ENCODE results near the gene CSTPP1. TPM values are rescaled to one million over a fixed set of nuclear protein-coding genes. Genes with fewer than 3 reads are reported as not detected.

The CSTPP1 gene
- polyA plus RNA-seq, 1 donor (not counting 4 experiments of a cell fraction or from before 2014, with no cell fraction given), result 20.0 TPM

DNA sequence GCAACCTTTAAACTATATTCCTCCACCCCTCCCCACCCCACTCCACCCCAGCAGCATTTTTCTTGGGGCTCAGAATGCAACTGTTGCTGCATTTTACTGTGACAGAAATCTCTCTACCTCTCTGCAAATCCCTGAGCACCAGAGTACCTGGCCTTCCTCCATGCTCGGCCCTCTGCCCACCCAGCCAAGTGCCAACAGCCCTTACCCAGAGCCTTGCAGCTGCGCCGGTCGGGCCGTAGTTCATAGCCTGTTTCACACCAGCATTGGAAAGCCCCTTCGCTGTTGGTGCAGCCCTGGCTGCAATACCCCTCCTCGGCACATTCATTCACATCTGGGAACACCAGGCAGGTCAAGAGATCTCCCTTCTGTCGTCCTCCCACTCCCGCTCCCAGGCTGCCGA is 41.6 kb upstream of the CSTPP1 start:
- H2AFZ ChIP-seq (ENCODE audit: control insufficient read depth, low read length), result no peak overlapping the region
- H3K27ac ChIP-seq (ENCODE audit: control insufficient read depth, insufficient read depth, low read length), result no peak overlapping the region
- H3K27me3 ChIP-seq (ENCODE audit: control insufficient read depth, extremely low read depth, insufficient read depth, low read length), result no peaks in the 10 kb centered on the region
- no peaks in the 10 kb centered on the region for H3K9me3 ChIP-seq (ENCODE audit: control insufficient read depth, low read depth, low read length)
- H3K9ac ChIP-seq (ENCODE audit: control insufficient read depth, extremely low read depth, insufficient read depth, low read length), result no peak overlapping the region
- H3K79me2 ChIP-seq (ENCODE audit: control insufficient read depth, insufficient read depth, low read length), result no peaks in the 10 kb centered on the region
- no peaks in the 10 kb centered on the region for H4K20me1 ChIP-seq (ENCODE audit: control insufficient read depth, extremely low read depth, insufficient read depth, low read length)
- FAIRE-seq (no peak), DNase-seq (ENCODE audit: low read depth, low spot score) (no peak)
- no peak overlapping the region for H3K4me2 ChIP-seq (ENCODE audit: control insufficient read depth, extremely low read depth, insufficient read depth, low read depth, low read length)
- no peaks in the 10 kb centered on the region for H3K9me1 ChIP-seq (ENCODE audit: control insufficient read depth, extremely low read depth, insufficient read depth, low read length)
- dilution Hi-C loops (cut with MboI; ENCODE audit: extremely low pct_ligation_motif_present, low sequenced_read_pairs), result no loop called here
- no peak for TF ChIP-seq EZH2 (IDR thresholded peaks at IDR 0.05; ENCODE audit: low read length)
- TF ChIP-seq, protein P1, sequence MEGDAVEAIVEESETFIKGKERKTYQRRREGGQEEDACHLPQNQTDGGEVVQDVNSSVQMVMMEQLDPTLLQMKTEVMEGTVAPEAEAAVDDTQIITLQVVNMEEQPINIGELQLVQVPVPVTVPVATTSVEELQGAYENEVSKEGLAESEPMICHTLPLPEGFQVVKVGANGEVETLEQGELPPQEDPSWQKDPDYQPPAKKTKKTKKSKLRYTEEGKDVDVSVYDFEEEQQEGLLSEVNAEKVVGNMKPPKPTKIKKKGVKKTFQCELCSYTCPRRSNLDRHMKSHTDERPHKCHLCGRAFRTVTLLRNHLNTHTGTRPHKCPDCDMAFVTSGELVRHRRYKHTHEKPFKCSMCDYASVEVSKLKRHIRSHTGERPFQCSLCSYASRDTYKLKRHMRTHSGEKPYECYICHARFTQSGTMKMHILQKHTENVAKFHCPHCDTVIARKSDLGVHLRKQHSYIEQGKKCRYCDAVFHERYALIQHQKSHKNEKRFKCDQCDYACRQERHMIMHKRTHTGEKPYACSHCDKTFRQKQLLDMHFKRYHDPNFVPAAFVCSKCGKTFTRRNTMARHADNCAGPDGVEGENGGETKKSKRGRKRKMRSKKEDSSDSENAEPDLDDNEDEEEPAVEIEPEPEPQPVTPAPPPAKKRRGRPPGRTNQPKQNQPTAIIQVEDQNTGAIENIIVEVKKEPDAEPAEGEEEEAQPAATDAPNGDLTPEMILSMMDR (optimal IDR thresholded peaks at IDR 0.05 in 1 of 3, IDR thresholded peaks at IDR 0.05 in 1 of 3, conservative IDR thresholded peaks at IDR 0.05 in 1 of 3; ENCODE audit: extremely low read depth in 1 of 3, insufficient read depth in 2 of 3, low read length in 3 of 3), result no peak
- H3K36me3 ChIP-seq (ENCODE audit: control insufficient read depth in 2 of 2, extremely low read depth in 1 of 2, insufficient read depth in 2 of 2, low read length in 2 of 2), result peaks cover 5 to 13% of the 10 kb centered on the region in 2 experiments
- H3K4me3 ChIP-seq (ENCODE audit: control insufficient read depth in 2 of 3, extremely low read depth in 1 of 3, insufficient read depth in 2 of 3, low read depth in 1 of 3, low read length in 3 of 3), result no peak overlapping the region
- H3K4me1 ChIP-seq (ENCODE audit: control insufficient read depth, extremely low read depth, insufficient read depth, low read length), result no peaks in the 10 kb centered on the region

- FAIRE-seq (no peak), DNase-seq (ENCODE audit: low read depth, low spot score) (no peak)
- Histone ChIP-seq H3K27ac (ENCODE audit: control insufficient read depth, insufficient read depth, low read length) (no peak overlapping the region), H3K9me3 (ENCODE audit: control insufficient read depth, low read depth, low read length) (no peaks in the 10 kb centered on the region), H3K4me3 (ENCODE audit: control insufficient read depth in 2 of 3, extremely low read depth in 1 of 3, insufficient read depth in 2 of 3, low read depth in 1 of 3, low read length in 3 of 3) (no peak overlapping the region), H3K4me1 (ENCODE audit: control insufficient read depth, extremely low read depth, insufficient read depth, low read length) (no peaks in the 10 kb centered on the region), H3K4me2 (ENCODE audit: control insufficient read depth, extremely low read depth, insufficient read depth, low read depth, low read length) (no peak overlapping the region), H3K36me3 (ENCODE audit: control insufficient read depth in 2 of 2, extremely low read depth in 1 of 2, insufficient read depth in 2 of 2, low read length in 2 of 2) (peaks cover 5 to 10% of the 10 kb centered on the region in 2 experiments), H3K9me1 (ENCODE audit: control insufficient read depth, extremely low read depth, insufficient read depth, low read length) (no peaks in the 10 kb centered on the region), H3K9ac (ENCODE audit: control insufficient read depth, extremely low read depth, insufficient read depth, low read length) (no peak overlapping the region), H4K20me1 (ENCODE audit: control insufficient read depth, extremely low read depth, insufficient read depth, low read length) (no peaks in the 10 kb centered on the region), H2AFZ (ENCODE audit: control insufficient read depth, low read length) (no peak overlapping the region), H3K79me2 (ENCODE audit: control insufficient read depth, insufficient read depth, low read length) (no peaks in the 10 kb centered on the region), H3K27me3 (ENCODE audit: control insufficient read depth, extremely low read depth, insufficient read depth, low read length) (no peaks in the 10 kb centered on the region)
- TF ChIP-seq EZH2 (IDR thresholded peaks at IDR 0.05; ENCODE audit: low read length), result no peak
- TF ChIP-seq, protein P1 (optimal IDR thresholded peaks at IDR 0.05 in 1 of 3, IDR thresholded peaks at IDR 0.05 in 1 of 3, conservative IDR thresholded peaks at IDR 0.05 in 1 of 3; ENCODE audit: extremely low read depth in 1 of 3, insufficient read depth in 2 of 3, low read length in 3 of 3), result no peak
- dilution Hi-C loops (cut with MboI; ENCODE audit: extremely low pct_ligation_motif_present, low sequenced_read_pairs), result no loop called here
These were observed 40.7 kb upstream of the CSTPP1 start for GRCh38 chr11:46895821-46896220.
